ENCODE data around the gene CYP1B1.

CYP1B1 gene

DNA sequence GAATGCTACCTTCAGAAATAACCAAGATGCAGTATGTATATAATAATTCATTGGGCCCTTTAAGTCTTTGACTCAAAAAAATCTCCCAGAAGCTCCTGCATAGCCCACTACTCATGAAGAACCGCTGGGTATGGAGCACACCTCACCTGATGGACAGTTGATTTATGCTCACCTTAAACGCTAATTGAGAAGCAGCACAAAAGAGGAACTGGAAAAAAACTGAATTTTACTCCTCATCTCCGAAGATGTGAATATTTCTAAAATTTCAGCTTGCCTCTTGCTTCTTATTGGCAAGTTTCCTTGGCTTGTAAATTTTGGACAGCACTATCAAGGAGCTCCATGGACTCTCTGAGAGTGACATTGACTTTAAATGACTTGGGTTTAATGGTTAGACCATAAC lies 5.5 kb downstream of the CYP1B1 start:
- ATAC-seq (ENCODE audit: low read depth) (no peak), DNase-seq (ENCODE audit: low spot score) (no peak)
- Histone ChIP-seq H3K27ac (ENCODE audit: poor library complexity, severe bottlenecking) (no peak overlapping the region), H3K36me3 (ENCODE audit: low read depth) (no peaks in the 10 kb centered on the region), H3K4me3 (ENCODE audit: severe bottlenecking) (no peak overlapping the region), H3K4me1 (ENCODE audit: insufficient read depth, poor library complexity, severe bottlenecking) (no peaks in the 10 kb centered on the region), H3K9me3 (ENCODE audit: severe bottlenecking) (no peaks in the 10 kb centered on the region), H3K27me3 (ENCODE audit: insufficient read depth, poor library complexity, severe bottlenecking) (peaks cover 31% of the 10 kb centered on the region)
- TF ChIP-seq, protein P1, sequence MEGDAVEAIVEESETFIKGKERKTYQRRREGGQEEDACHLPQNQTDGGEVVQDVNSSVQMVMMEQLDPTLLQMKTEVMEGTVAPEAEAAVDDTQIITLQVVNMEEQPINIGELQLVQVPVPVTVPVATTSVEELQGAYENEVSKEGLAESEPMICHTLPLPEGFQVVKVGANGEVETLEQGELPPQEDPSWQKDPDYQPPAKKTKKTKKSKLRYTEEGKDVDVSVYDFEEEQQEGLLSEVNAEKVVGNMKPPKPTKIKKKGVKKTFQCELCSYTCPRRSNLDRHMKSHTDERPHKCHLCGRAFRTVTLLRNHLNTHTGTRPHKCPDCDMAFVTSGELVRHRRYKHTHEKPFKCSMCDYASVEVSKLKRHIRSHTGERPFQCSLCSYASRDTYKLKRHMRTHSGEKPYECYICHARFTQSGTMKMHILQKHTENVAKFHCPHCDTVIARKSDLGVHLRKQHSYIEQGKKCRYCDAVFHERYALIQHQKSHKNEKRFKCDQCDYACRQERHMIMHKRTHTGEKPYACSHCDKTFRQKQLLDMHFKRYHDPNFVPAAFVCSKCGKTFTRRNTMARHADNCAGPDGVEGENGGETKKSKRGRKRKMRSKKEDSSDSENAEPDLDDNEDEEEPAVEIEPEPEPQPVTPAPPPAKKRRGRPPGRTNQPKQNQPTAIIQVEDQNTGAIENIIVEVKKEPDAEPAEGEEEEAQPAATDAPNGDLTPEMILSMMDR (IDR thresholded peaks at IDR 0.05; ENCODE audit: poor library complexity, severe bottlenecking) = no peak

DNA sequence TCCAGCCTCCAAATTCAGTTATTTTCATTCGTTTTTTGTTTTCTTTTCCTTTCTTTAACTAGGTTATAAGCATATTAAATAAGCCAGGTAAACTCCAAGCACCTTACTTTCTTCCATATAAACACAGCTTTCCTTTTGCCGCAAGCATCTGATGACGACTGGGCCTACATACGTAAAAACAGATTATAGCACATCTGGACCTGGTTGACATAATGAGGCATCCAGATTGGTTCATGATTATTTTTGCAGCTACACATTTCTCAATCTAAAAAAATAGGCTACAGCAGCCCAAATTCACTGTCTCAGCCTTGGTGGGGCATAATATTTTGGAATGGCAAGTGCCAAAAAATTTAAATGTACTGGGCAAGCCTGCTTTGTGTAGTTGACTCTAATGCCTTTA lies 7.7 kb downstream of the CYP1B1 start:
- no peaks in the 10 kb centered on the region for H3K4me1 ChIP-seq (ENCODE audit: insufficient read depth, poor library complexity, severe bottlenecking)
- no peaks in the 10 kb centered on the region for H3K9me3 ChIP-seq (ENCODE audit: severe bottlenecking)
- no peak overlapping the region for H3K27ac ChIP-seq (ENCODE audit: poor library complexity, severe bottlenecking)
- peaks cover 9% of the 10 kb centered on the region for H3K27me3 ChIP-seq (ENCODE audit: insufficient read depth, poor library complexity, severe bottlenecking)
- TF ChIP-seq, protein P1 (IDR thresholded peaks at IDR 0.05; ENCODE audit: poor library complexity, severe bottlenecking) = no peak
- no peak for DNase-seq (ENCODE audit: low spot score)
- ATAC-seq (ENCODE audit: low read depth) = no peak
- no peak overlapping the region for H3K4me3 ChIP-seq (ENCODE audit: severe bottlenecking)
- no peaks in the 10 kb centered on the region for H3K36me3 ChIP-seq (ENCODE audit: low read depth)

DNA sequence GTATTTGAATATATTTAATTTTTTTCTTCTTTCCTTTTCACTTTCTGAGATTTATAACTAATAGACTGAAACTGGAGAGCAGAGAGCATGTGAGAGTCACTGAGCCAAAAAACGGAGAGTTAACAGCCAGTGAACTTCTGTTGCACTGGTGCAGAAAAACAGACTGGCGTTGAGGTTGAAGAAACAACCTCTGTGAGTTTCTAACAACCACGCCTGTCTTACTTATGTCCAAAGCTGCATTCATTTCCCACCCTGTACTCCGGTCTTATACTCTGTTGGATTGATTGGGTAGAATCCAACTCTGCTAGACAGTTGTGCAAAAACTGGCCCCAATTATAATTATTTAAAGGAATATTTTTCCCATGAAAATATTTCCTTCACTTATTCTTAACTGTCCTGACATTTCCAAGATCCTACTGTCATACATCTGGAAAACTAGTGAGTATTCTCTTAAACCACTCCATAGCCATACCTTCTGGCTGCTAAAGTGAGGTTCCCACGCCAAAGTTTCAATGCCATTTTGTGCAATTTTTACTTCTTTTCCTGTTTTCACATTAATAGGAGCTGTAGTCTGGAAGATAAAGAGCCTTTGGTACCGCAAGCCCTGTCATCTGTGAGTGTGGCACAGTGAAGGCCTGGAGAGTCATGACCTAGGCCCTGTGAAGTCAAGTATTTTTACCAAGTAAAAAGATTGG lies 9.4 kb downstream of the CYP1B1 start:
- DNase-seq (ENCODE audit: low spot score) = no peak
- TF ChIP-seq, protein P1 (IDR thresholded peaks at IDR 0.05; ENCODE audit: poor library complexity, severe bottlenecking) = no peak
- H3K27ac ChIP-seq (ENCODE audit: poor library complexity, severe bottlenecking) = no peak overlapping the region
- no peaks in the 10 kb centered on the region for H3K9me3 ChIP-seq (ENCODE audit: severe bottlenecking)
- H3K27me3 ChIP-seq (ENCODE audit: insufficient read depth, poor library complexity, severe bottlenecking) = no peaks in the 10 kb centered on the region
- ATAC-seq (ENCODE audit: low read depth) = no peak
- no peaks in the 10 kb centered on the region for H3K4me1 ChIP-seq (ENCODE audit: insufficient read depth, poor library complexity, severe bottlenecking)
- H3K36me3 ChIP-seq (ENCODE audit: low read depth) = no peaks in the 10 kb centered on the region
- no peak overlapping the region for H3K4me3 ChIP-seq (ENCODE audit: severe bottlenecking)

- H3K27me3 ChIP-seq (ENCODE audit: insufficient read depth, poor library complexity, severe bottlenecking) = no peaks in the 10 kb centered on the region
- H3K4me3 ChIP-seq (ENCODE audit: severe bottlenecking) = no peak overlapping the region
- ATAC-seq (ENCODE audit: low read depth) = no peak
- DNase-seq (ENCODE audit: low spot score) = no peak
- no peaks in the 10 kb centered on the region for H3K9me3 ChIP-seq (ENCODE audit: severe bottlenecking)
- TF ChIP-seq, protein P1 (IDR thresholded peaks at IDR 0.05; ENCODE audit: poor library complexity, severe bottlenecking) = no peak
- no peaks in the 10 kb centered on the region for H3K36me3 ChIP-seq (ENCODE audit: low read depth)
- H3K4me1 ChIP-seq (ENCODE audit: insufficient read depth, poor library complexity, severe bottlenecking) = no peaks in the 10 kb centered on the region
- no peak overlapping the region for H3K27ac ChIP-seq (ENCODE audit: poor library complexity, severe bottlenecking)
These were observed 10.3 kb downstream of the CYP1B1 start for GRCh38 chr2:38065502-38066135.

Measured in RWPE2 (cell line).